Measurements from ENCODE around the gene DCLK1.

GRCh38 chr13:35832551-35832950, 298.6 kb downstream of the DCLK1 start:
- TF ChIP-seq CTCF (IDR thresholded peaks at IDR 0.05; ENCODE audit: insufficient read depth, low read length) (no peak), REST (IDR thresholded peaks at IDR 0.05; ENCODE audit: insufficient replicate concordance, low read depth) (no peak), POLR2AphosphoS5 (IDR thresholded peaks at IDR 0.05; ENCODE audit: low read depth) (no peak), GABPA (IDR thresholded peaks at IDR 0.05; ENCODE audit: low read depth) (no peak)
